ENCODE measurements around the gene MRPL57. TPM values are rescaled to one million over a fixed set of nuclear protein-coding genes. Genes with fewer than 3 reads are reported as not detected.
"Not testable (repeated sequence)": the region's sequence is repeated elsewhere in the genome, so short reads cannot be mapped to it uniquely, and the experiment has no call there.

Gene MRPL57
- total RNA-seq (2014; rRNA removed; shearing (Covaris generic); ENCODE audit: low replicate concordance), result 27.4 and 27.9 TPM in 2 replicates

- peak; percentile 92 for DNase-seq (ENCODE audit: low read depth)
- in situ Hi-C loops (cut with HindIII; ENCODE audit: low pct_unique_long_range_greater_than_20kb, low sequenced_read_pairs), result no loop called here
Measured at GRCh38 chr13:21176215-21176981, at the start of gene MRPL57, which contains the start of gene SKA3. TSS of gene MRPL57 (plus strand) at chr13:21176658. CDS start at chr13:21176917, 259 bp downstream. TSS of gene SKA3 (minus strand) at chr13:21176552. CDS start at chr13:21176477, 75 bp downstream.

GRCh38 chr13:21130116-21130515, 46.3 kb upstream of the MRPL57 start:
- DNase-seq (ENCODE audit: low read depth), result no peak
- in situ Hi-C loops (cut with HindIII; ENCODE audit: low pct_unique_long_range_greater_than_20kb, low sequenced_read_pairs), result no loop called here

GRCh38 chr13:21133077-21133476, 43.4 kb upstream of the MRPL57 start:
- in situ Hi-C loops (cut with HindIII; ENCODE audit: low pct_unique_long_range_greater_than_20kb, low sequenced_read_pairs), result no loop called here
- no peak for DNase-seq (ENCODE audit: low read depth)

- no peak for DNase-seq (ENCODE audit: low read depth)
- in situ Hi-C loops (cut with HindIII; ENCODE audit: low pct_unique_long_range_greater_than_20kb, low sequenced_read_pairs), result no loop called here
Measured at GRCh38 chr13:21134475-21134874, 42.0 kb upstream of the MRPL57 start.

GRCh38 chr13:21135833-21136232, 40.6 kb upstream of the MRPL57 start:
- DNase-seq (ENCODE audit: low read depth); in situ Hi-C loops (cut with HindIII; ENCODE audit: low pct_unique_long_range_greater_than_20kb, low sequenced_read_pairs): not testable (repeated sequence)

DNA sequence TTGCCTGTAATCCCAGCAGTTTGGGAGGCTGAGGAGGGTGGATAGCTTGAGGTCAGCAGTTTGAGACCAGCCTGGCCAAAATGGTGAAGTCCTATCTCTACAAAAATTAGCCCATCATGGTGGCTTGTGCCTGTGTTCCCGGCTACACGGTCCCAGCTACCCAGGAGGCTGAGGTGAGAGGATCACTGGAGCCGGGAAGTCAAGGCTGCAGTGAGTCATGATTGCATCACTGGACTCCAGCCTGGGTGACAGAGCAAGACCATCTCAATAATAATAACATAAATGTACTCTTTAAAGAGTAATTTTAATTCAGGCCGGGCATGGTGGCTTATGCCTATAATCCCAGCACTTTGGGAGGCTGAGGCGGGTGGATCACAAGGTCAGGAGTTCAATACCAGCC, 38.8 kb upstream of the MRPL57 start:
- in situ Hi-C loops (cut with HindIII; ENCODE audit: low pct_unique_long_range_greater_than_20kb, low sequenced_read_pairs), result no loop called here
- DNase-seq (ENCODE audit: low read depth), result no peak

GRCh38 chr13:21138561-21138960, 37.9 kb upstream of the MRPL57 start:
- in situ Hi-C loops (cut with HindIII; ENCODE audit: low pct_unique_long_range_greater_than_20kb, low sequenced_read_pairs), result no loop called here
- no peak for DNase-seq (ENCODE audit: low read depth)

- in situ Hi-C loops (cut with HindIII; ENCODE audit: low pct_unique_long_range_greater_than_20kb, low sequenced_read_pairs), result no loop called here
- no peak for DNase-seq (ENCODE audit: low read depth)
Measured at GRCh38 chr13:21139374-21139773, 37.1 kb upstream of the MRPL57 start.

DNA sequence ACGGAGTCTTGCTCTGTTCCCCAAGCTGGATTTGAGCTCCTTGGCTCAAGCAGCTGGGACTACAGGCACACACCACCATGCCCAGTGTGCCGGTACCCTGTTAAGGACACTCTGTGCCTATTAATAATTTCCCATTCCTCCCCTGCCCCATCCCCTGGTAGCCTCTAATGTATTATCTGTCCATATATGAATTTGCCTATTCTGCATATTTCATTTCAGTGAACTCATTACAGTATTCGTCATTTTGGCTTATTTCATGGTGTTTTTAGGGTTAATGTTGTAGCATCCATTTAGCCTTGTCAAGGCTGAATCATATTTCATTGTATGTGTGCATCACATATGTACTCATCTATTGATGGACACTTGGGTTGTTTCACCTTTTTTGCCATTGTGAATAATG, 33.7 kb upstream of the MRPL57 start:
- no peak for DNase-seq (ENCODE audit: low read depth)
- in situ Hi-C loops (cut with HindIII; ENCODE audit: low pct_unique_long_range_greater_than_20kb, low sequenced_read_pairs), result no loop called here

GRCh38 chr13:21147827-21148226, 28.6 kb upstream of the MRPL57 start:
- no peak for DNase-seq (ENCODE audit: low read depth)
- in situ Hi-C loops (cut with HindIII; ENCODE audit: low pct_unique_long_range_greater_than_20kb, low sequenced_read_pairs), result no loop called here

GRCh38 chr13:21148557-21149258, 27.8 kb upstream of the MRPL57 start:
- no peak for DNase-seq (ENCODE audit: low read depth)
- in situ Hi-C loops (cut with HindIII; ENCODE audit: low pct_unique_long_range_greater_than_20kb, low sequenced_read_pairs), result no loop called here

GRCh38 chr13:21149568-21149967, 26.9 kb upstream of the MRPL57 start:
- DNase-seq (ENCODE audit: low read depth), result no peak
- in situ Hi-C loops (cut with HindIII; ENCODE audit: low pct_unique_long_range_greater_than_20kb, low sequenced_read_pairs), result no loop called here

- no peak for DNase-seq (ENCODE audit: low read depth)
- in situ Hi-C loops (cut with HindIII; ENCODE audit: low pct_unique_long_range_greater_than_20kb, low sequenced_read_pairs), result no loop called here
Measured at GRCh38 chr13:21150013-21150412, 26.4 kb upstream of the MRPL57 start.

GRCh38 chr13:21152251-21152899, 24.1 kb upstream of the MRPL57 start:
- no peak for DNase-seq (ENCODE audit: low read depth)
- in situ Hi-C loops (cut with HindIII; ENCODE audit: low pct_unique_long_range_greater_than_20kb, low sequenced_read_pairs), result no loop called here

DNA sequence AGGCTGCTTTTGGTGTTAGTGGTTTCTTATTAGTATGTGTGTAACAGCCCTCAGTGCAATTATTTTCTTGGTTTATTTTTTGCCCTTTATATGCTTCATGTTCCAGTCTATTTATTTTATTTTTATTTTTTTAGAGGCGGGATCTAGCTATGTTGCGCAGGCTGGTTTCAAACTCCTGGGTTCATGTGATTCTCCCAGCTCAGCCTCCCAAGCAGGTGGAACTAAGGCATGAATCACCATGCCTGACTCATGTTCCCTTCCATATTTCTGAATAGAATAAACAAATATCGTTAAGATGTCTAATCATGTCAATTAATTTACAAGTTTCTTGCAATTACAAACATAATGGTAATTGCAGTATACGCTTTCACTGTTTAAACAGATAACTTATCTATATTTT, 11.8 kb upstream of the MRPL57 start:
- in situ Hi-C loops (cut with HindIII; ENCODE audit: low pct_unique_long_range_greater_than_20kb, low sequenced_read_pairs), result no loop called here
- no peak for DNase-seq (ENCODE audit: low read depth)

DNA sequence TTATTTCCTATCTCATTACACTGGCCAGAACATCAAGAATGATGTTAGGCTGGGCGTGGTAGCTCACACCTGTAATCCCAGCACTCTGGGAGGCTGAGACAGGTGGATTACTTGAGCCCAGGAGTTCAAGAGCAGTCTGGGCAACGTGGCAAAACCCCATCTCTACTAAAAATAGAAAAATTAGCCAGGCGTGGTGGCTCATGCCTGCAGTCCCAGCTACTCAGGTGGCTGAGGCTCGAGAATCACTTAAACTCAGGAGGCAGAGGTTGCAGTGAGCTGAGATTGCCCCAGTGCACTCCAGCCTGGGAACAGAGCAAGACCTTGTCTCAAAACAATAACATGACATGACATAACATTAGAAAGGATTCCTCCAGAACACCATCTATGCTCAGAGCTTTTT, 10.9 kb upstream of the MRPL57 start:
- not testable (repeated sequence) for DNase-seq (ENCODE audit: low read depth)

GRCh38 chr13:21171420-21171819, 5.0 kb upstream of the MRPL57 start:
- in situ Hi-C loops (cut with HindIII; ENCODE audit: low pct_unique_long_range_greater_than_20kb, low sequenced_read_pairs), result no loop called here
- DNase-seq (ENCODE audit: low read depth), result no peak

More for the DNA sequence above, 10.9 kb upstream of the MRPL57 start:
- in situ Hi-C loops (cut with HindIII; ENCODE audit: low pct_unique_long_range_greater_than_20kb, low sequenced_read_pairs), result not testable (repeated sequence)

DNA sequence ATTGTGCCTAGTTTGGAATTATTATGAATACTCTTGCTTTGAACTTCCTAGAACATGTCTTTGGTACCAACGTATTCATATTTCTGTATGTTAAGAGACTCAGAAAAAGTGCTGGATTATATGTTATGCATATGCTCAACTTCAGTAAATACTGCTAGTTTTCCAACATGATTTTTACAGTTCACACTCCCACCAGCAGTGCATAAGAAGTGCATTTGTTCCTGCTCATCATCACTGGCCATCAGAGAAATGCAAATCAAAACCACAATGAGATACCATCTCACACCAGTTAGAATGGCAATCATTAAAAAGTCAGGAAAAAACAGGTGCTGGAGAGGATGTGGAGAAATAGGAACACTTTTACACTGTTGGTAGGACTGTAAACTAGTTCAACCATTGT, 2.7 kb upstream of the MRPL57 start:
- DNase-seq (ENCODE audit: low read depth); in situ Hi-C loops (cut with HindIII; ENCODE audit: low pct_unique_long_range_greater_than_20kb, low sequenced_read_pairs): not testable (repeated sequence)

- in situ Hi-C loops (cut with HindIII; ENCODE audit: low pct_unique_long_range_greater_than_20kb, low sequenced_read_pairs), result no loop called here
Measured at GRCh38 chr13:21175656-21176214, 723 bp upstream of the MRPL57 start.

More at GRCh38 chr13:21175656-21176214, 723 bp upstream of the MRPL57 start:
- DNase-seq (ENCODE audit: low read depth), result no peak

Measured in Caki2 (cell line).